Measurements from ENCODE around the gene ROM1.
"Not testable (repeated sequence)": the region's sequence is repeated elsewhere in the genome, so short reads cannot be mapped to it uniquely, and the experiment has no call there.

Gene ROM1

GRCh38 chr11:62649486-62649885 lies 36.4 kb downstream of the ROM1 start:
- DNase-seq (ENCODE audit: low spot score): no peak

- DNase-seq (ENCODE audit: low spot score): not testable (repeated sequence)
These were observed 37.2 kb downstream of the ROM1 start for GRCh38 chr11:62650283-62650682.

- no peak for DNase-seq (ENCODE audit: low spot score)
These were observed 39.3 kb downstream of the ROM1 start for GRCh38 chr11:62652161-62653006.

- no peak for DNase-seq (ENCODE audit: low spot score)
These were observed 41.2 kb downstream of the ROM1 start for GRCh38 chr11:62654297-62654696.

- DNase-seq (ENCODE audit: low spot score): no peak
These were observed 43.9 kb downstream of the ROM1 start for GRCh38 chr11:62656796-62657429.

GRCh38 chr11:62664405-62665074 lies 51.5 kb downstream of the ROM1 start:
- peak; percentile 51 for DNase-seq (ENCODE audit: low spot score)
